ENCODE results near the gene SNX33. TPM values are rescaled to one million over a fixed set of nuclear protein-coding genes. Genes with fewer than 3 reads are reported as not detected.
"Not testable (repeated sequence)": the region's sequence is repeated elsewhere in the genome, so short reads cannot be mapped to it uniquely, and the experiment has no call there.

The SNX33 gene
- total and polyA plus RNA-seq, 5 experiments from 2014 or later, result 0.05 to 1.7 (median 0.44) TPM

DNA sequence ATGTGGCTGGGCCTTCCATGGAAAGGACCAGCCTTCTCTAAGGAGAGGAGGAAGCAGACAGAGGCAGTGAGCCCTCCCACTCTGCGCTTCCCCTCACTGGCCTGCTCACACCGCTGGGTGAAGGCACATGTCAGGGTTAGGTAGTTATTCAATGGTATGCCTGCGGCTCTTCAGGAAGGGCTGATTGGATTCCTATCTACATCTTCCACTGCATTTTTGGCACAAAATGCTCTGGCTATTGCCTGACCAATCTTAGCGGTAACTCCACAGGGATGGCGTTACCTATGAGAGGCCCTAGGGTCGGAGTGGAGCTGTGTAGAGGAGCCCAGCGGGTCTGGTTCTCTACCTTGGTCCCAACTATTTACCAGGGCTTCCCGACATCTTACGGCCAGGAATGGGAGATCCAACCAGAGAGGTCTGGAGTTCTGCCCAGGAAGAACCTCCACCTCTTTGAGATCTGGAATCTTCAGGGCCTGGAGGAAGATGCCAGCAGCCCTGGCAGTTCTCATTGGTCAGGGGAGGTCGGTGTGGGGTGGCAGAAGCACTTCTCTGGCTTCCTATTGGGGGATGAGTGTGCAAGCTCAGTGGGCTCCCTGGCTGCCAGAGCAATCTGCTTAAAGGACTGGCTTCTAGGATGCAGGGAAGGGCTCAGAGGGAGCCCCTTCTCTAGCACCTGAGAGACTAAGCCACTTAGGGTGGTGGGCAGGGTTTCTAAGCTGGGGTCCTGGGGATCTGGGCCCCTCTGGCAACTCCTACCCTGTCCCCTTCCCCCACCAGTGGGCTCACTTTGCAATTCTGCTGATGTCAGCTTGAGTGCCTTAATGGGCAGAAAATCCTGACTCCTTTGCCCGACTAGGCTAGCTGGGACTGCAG, 24.3 kb downstream of the SNX33 start:
- DNase-seq, result no peak
- no peak for ATAC-seq
- H3K4me3 Mint-ChIP-seq, result no peak overlapping the region
- H3K27me3 Mint-ChIP-seq, result no peaks in the 10 kb centered on the region
- H3K9me3 Mint-ChIP-seq, result no peaks in the 10 kb centered on the region
- H3K36me3 Mint-ChIP-seq, result no peaks in the 10 kb centered on the region
- no peaks in the 10 kb centered on the region for H3K4me1 Mint-ChIP-seq
- POLR2A ChIA-PET, result no interaction called here
- H3K27ac Mint-ChIP-seq, result peak overlapping the region in 2 of 10 donors; percentile 52 to 60

DNA sequence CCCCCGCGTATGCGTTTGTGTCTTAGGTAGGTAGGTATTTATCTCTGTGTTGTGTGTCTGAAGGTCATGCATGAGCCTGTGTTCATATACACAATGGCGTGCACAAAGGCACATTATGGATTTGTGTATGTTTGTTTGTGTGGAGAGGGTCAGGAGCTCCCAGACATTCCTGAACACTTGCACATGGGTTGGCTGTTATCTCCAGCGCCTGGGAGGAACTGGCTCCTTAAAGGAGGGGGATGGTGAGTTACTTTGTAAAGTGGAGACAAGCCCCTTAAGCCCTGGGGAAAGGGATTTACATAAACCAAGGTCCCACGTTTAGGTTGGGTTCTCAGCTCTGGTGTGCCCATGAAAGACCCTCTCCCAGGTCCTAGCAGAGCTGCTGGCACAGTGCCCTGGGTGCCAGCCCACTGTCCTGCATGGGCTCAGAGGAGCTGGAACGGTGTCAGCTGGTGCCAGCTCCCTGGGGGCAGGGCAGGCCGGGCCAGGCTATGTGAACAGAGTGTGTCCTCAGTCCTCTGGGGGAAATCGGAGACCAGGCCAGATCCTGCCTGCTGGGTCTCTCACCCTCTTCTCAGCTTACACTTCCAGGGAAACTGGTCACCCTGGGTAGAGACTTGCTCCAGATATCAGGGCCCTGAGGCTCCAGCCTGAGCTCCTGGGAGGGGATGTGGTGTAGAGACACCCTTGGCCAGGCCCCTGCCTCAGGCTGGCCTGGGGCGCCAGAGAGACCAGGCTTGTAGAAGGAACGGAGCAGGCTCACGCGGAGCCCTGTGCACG, 25.1 kb downstream of the SNX33 start:
- no peak for ATAC-seq
- DNase-seq, result no peak
- H3K36me3 Mint-ChIP-seq, result no peaks in the 10 kb centered on the region
- H3K27me3 Mint-ChIP-seq, result no peaks in the 10 kb centered on the region
- H3K4me3 Mint-ChIP-seq, result no peak overlapping the region
- no peaks in the 10 kb centered on the region for H3K4me1 Mint-ChIP-seq
- H3K9me3 Mint-ChIP-seq, result no peaks in the 10 kb centered on the region
- no peak overlapping the region for H3K27ac Mint-ChIP-seq
- POLR2A ChIA-PET, result interaction anchor here (0.6 kb wide), 1 partner anchor 68 kb away, joined by 4 read pairs; no protein-coding TSS in a partner anchor

DNA sequence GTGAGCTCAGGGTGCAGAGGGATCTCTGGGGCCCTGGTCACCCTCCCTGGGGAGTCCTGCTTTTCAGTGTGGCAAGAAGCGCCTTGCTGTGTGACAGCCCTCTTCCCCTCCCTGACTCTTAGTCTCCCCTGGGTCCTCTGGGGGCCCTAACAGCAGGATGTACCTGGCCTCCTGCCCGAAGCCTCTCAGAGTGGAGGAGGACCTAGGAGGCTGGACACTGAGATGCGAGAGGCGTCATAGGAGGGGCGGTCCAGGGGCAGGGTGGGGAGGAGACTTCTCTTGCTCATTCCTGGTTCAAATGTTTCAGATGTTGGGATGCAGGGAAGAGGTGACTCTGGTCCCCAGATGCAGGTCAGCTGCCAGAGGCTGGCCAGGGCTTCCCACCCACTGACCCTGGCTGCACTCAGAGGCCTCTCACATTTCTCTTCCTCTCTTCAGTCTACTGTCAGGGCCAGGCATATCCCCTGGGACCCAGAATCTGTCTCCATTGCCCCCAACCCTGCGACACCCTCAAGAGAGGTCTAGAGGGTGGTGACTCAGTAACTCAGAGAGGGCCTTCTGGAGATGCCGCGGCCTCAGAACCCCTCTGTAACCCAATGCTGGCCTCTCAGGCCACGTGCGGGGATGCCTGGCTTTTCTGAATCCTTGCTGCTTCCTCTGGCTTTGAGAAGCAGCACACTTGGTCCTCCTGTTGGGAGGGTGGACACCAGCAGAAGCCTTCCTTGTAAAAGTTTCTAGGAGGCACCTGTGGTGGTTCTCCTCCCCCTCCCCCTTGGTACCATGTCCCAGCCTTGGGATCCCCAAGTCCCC, 25.9 kb downstream of the SNX33 start:
- POLR2A ChIA-PET, result no interaction called here
- Mint-ChIP-seq H3K27ac (peak overlapping the region in 1 of 10 donors; percentile 24), H3K4me3 (no peak overlapping the region), H3K36me3 (no peaks in the 10 kb centered on the region), H3K9me3 (no peaks in the 10 kb centered on the region), H3K4me1 (no peaks in the 10 kb centered on the region), H3K27me3 (no peaks in the 10 kb centered on the region)
- ATAC-seq (no peak), DNase-seq (no peak)

DNA sequence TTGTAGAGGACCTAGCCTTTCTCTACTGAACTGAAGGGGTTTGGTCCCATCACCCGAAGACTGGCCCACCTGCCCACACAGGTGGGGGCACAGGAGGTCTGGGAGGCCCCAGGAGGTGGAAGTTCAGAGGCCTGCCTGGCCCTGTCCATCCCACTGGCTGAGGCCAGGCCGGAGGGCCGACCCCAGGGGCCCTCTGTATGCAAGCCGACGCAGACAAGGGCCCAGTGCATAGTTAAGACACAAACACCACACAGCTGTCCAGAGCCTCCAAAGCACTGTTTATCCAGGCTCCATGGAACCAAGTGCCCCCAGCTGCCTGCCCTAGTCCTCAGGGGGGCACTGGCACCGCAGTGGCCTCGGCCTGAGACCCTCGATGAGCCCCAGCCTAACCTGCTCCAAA, 26.7 kb downstream of the SNX33 start:
- DNase-seq, result no peak
- Mint-ChIP-seq H3K9me3 (no peaks in the 10 kb centered on the region), H3K4me1 (no peaks in the 10 kb centered on the region), H3K36me3 (no peaks in the 10 kb centered on the region), H3K27me3 (no peaks in the 10 kb centered on the region), H3K27ac (peak overlapping the region in 1 of 10 donors; percentile 24), H3K4me3 (no peak overlapping the region)
- ATAC-seq, result no peak
- POLR2A ChIA-PET, result no interaction called here

DNA sequence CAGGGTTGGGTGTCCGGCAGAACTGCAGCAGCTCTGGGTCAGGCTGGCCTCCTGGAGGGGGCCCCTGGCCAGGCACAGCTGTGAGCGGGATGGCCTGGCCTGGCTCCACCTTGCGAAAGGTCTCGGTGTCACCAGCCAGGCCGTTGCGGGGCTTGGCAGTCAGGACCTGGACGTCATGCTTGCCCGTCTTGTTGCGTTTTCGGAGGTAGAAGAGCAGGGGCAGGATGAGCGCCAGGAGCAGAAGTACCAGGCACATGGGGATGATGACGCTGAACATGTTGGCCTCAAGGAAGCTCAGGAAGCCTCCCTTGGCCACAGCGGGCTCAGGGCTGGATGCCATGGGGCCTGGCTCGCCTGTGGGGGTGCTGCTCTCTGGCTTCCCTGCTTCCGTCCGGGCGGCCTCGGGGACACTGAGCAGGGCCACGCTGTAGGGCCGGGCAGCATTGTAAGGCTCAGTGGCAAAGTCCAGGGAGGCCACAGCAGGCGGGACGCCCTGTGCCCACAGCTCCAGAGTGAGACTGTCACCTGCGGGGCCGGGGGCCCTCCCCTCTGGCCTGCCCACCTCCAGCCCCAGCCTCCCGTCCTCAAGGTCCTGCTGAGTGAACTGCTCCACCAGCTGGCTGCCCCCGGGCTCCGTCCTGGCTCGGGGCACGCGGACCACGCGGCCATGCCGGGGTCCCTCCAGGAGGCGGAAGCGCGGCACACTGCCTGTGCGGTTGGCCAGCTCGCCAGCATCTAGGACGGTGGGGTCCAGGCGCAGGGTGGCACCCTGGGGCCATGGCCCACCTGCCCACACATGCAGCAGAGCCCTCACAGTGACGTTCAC, 28.1 kb downstream of the SNX33 start:
- Mint-ChIP-seq H3K27me3 (no peaks in the 10 kb centered on the region), H3K9me3 (no peaks in the 10 kb centered on the region), H3K4me1 (no peaks in the 10 kb centered on the region), H3K27ac (no peak overlapping the region), H3K4me3 (no peak overlapping the region), H3K36me3 (no peaks in the 10 kb centered on the region)
- ATAC-seq (no peak), DNase-seq (no peak)
- POLR2A ChIA-PET, result interaction anchor here (0.5 kb wide), 1 partner anchor 56 kb away, joined by 3 read pairs; no protein-coding TSS in a partner anchor

DNA sequence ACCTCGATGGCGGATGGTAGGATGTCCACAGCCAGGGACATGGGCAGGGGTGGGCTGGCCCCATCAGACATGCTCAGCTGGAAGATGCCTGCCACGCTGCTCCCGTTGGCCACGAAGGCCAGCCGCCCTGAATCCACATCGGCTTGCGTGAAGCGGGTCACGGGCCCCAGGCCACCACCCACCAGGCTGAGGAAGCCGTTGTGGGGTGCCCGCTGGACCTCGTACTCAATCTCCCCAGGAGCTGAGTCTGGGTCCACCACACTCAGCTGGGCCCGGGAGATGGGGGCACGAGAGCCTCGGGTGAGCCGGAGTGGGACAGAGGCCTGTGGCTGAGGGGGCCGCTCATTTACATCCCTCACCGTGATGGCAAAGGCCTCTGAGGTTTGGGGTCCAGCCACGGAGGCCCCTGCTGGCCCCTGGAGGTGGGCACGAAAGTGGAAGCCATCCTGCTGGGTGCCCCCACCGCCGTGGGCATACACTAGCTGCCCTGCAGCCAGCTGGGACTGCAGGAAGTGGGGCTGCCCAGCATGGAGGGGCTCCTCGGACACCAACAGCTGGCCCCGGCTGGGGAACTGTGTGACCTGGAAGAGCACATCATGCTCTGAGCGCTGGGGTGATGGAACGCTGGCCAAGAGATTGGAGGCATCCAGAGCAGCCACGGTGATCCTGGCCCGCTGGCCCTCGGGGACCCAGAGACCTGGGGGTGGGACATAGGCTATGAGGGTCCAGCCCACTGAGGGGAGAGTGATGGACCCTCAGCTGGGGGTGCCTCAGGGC, 29.2 kb downstream of the SNX33 start:
- Mint-ChIP-seq H3K36me3 (no peaks in the 10 kb centered on the region), H3K27ac (no peak overlapping the region), H3K4me1 (no peaks in the 10 kb centered on the region), H3K27me3 (no peaks in the 10 kb centered on the region), H3K4me3 (no peak overlapping the region), H3K9me3 (no peaks in the 10 kb centered on the region)
- no peak for DNase-seq
- POLR2A ChIA-PET, result interaction anchor here (0.5 to 0.9 kb wide), 2 partner anchors 10 to 58 kb away, joined by 3 read pairs; no protein-coding TSS in a partner anchor
- ATAC-seq, result no peak

DNA sequence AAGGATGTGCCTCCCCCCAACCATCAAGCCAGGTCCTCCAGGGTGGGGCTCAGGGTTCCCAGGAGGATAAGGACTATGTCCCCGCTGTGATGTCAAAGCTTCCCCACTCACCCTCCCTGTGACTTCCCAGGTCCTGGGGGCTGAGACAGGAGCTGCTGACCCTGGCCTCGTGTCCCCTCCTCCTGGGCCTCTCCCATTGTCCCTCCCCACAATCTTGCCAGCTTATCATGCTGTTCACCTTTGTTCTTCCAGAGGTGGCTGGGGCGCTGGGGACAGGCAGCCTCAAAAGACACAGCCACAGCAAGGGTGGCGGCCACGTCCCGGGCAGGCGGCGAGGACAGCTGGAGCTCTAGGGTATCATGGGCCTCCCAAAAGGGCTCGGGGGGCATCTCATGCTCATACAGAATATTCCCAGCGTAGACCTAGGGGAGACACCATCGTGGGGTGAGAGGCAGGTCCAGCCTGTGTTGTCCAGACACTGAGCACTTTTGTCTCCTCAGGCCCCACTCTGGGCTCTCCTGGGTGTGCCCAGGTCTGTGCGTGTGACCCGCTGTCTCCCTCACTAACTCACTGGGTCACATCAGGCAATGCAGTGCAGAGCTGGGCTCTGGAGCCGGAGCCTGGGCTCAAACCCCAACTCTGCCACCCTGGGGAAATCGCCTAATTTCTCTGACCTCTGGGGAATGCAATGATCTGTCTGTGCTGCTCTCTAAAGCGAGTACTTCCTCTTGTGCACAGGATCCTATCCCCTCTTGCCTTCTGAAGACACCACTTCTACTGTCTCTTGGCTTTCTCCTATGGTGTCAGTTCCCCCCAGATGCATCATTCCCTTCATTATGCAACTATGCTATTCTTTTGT, 30.0 kb downstream of the SNX33 start:
- H3K9me3 Mint-ChIP-seq, result no peaks in the 10 kb centered on the region
- ATAC-seq, result no peak
- peak overlapping the region in 2 of 10 donors; percentile 41 to 70 for H3K27ac Mint-ChIP-seq
- no peaks in the 10 kb centered on the region for H3K36me3 Mint-ChIP-seq
- no peaks in the 10 kb centered on the region for H3K27me3 Mint-ChIP-seq
- no peak for DNase-seq
- POLR2A ChIA-PET, result interaction anchor here (0.9 kb wide), 1 partner anchor 11 kb away, joined by 3 read pairs; no protein-coding TSS in a partner anchor
- no peak overlapping the region for H3K4me3 Mint-ChIP-seq
- no peaks in the 10 kb centered on the region for H3K4me1 Mint-ChIP-seq

DNA sequence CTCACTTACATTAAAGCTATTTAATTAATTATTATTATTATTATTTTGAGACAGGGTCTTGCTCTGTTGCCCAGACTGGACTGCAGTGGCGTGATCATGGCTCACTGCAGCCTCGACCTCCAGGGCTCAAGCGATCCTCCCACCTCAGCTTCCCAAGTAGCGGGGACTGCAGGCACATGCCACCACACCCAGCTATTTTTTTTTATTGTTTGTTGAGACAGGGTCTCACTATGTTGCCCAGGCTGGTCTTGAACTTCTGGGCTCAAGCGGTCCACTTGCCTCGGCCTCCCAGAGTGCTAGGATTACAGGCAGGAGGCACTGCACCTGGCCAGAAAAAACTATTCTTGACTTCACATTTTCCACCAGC, 30.6 kb downstream of the SNX33 start:
- H3K4me1 Mint-ChIP-seq, DNase-seq, H3K9me3 Mint-ChIP-seq, H3K36me3 Mint-ChIP-seq, ATAC-seq, POLR2A ChIA-PET, H3K4me3 Mint-ChIP-seq, H3K27me3 Mint-ChIP-seq: not testable (repeated sequence)
- H3K27ac Mint-ChIP-seq, result peak overlapping the region in 1 of 10 donors; percentile 70

DNA sequence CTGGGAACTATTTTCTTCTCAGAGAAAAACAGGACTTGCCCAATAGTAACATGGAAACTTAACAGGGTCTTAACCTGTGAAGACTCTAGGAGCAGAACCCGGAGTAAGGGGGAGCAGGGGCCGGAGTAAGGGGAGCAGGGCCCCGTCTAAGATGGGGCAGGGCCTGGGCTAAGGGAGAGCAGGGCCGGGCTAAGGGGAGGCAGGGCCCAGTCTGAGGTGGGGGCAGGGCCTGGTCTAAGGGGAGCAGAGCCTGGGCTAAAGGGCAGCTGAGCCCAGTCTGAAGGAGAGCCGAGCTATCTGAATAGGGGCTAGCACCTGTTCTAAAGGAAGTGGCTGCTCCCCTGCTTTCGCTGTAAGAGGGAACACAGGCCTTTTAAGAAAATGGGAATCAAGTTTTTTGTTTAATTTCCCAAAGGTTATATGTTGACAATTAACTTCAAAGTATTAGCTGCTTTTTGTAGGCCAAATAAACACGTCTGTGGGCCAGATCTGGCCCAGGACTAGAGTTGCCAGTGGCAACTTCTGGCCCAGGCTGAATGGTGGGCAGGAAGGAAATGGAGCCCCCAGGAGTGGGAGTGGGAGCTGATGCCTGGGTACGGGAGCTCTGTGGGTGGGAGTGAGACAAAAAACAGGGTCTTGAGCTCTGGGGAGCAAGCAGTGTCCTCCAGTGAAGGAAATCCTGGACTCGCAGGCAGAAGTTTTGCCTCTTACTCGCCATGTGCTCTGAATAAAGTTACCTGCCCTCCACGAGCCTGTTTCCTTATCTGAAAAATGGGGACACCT, 32.5 kb downstream of the SNX33 start:
- Mint-ChIP-seq H3K9me3 (no peaks in the 10 kb centered on the region), H3K4me1 (no peaks in the 10 kb centered on the region), H3K4me3 (no peak overlapping the region), H3K27ac (peak overlapping the region in 1 of 10 donors; percentile 79), H3K36me3 (no peaks in the 10 kb centered on the region), H3K27me3 (no peaks in the 10 kb centered on the region)
- POLR2A ChIA-PET, result interaction anchor here (0.6 kb wide), 1 partner anchor 56 kb away, joined by 4 read pairs; no protein-coding TSS in a partner anchor
- ATAC-seq, result no peak
- DNase-seq, result no peak

Data from naive thymus-derived CD8-positive, alpha-beta T cell (primary cell).